ENCODE measurements around the gene CUL1. TPM values are rescaled to one million over a fixed set of nuclear protein-coding genes. Genes with fewer than 3 reads are reported as not detected.

Gene CUL1
- total RNA-seq, 1 experiment from 2014 or later: 53.1 TPM

- POLR2A ChIA-PET: no interaction called here
- intact Hi-C loops (cut with micrococcal nuclease): no loop called here
- H2AFZ ChIP-seq (ENCODE audit: low read depth, low read length, poor library complexity, severe bottlenecking): no peak overlapping the region
- no peak for DNase-seq (ENCODE audit: low read depth, low spot score)
- no peak overlapping the region for H3K4me2 ChIP-seq (ENCODE audit: low read length)
- no peaks in the 10 kb centered on the region for H3K27me3 ChIP-seq (ENCODE audit: insufficient read depth, low read length)
- no peaks in the 10 kb centered on the region for H4K20me1 ChIP-seq (ENCODE audit: insufficient read depth)
- H3K9ac ChIP-seq (ENCODE audit: low read length): no peak overlapping the region
- no peaks in the 10 kb centered on the region for H3K79me2 ChIP-seq (ENCODE audit: insufficient read depth, low read length)
- H3K36me3 ChIP-seq (ENCODE audit: control insufficient read depth in 1 of 2, insufficient read depth in 2 of 2, low read length in 2 of 2): no peaks in the 10 kb centered on the region
- no peaks in the 10 kb centered on the region for H3K9me2 ChIP-seq (ENCODE audit: insufficient read depth)
- H3K4me1 ChIP-seq (ENCODE audit: control insufficient read depth in 1 of 2, insufficient read depth in 2 of 2, low read length in 2 of 2): no peaks in the 10 kb centered on the region
- H3K9me3 ChIP-seq (ENCODE audit: control insufficient read depth in 1 of 2, insufficient read depth in 1 of 2, low read depth in 1 of 2, low read length in 2 of 2): no peaks in the 10 kb centered on the region
- ATAC-seq: no peak
- no TSS peak for BruUV-seq (replicated peaks)
- RAD21 ChIA-PET (ENCODE audit: low non-redundant PET in 1 of 2, low total read pairs in 2 of 2, uncharacterized antibody in 2 of 2, unreplicated experiment in 2 of 2): no interaction called here
- TF ChIP-seq ZFX (IDR thresholded peaks at IDR 0.05) (no peak), CBX3 (IDR thresholded peaks at IDR 0.05; ENCODE audit: low read depth) (no peak), JUND (IDR thresholded peaks at IDR 0.05) (no peak), CTCF (IDR thresholded peaks at IDR 0.05 in 2 of 3, conservative IDR thresholded peaks at IDR 0.05 in 1 of 3; ENCODE audit: borderline replicate concordance in 1 of 3, insufficient read depth in 1 of 3, low read depth in 2 of 3, low read length in 2 of 3) (no peak), REST (IDR thresholded peaks at IDR 0.05; ENCODE audit: low read depth) (no peak), CEBPB (IDR thresholded peaks at IDR 0.05; ENCODE audit: low read depth) (no peak), ZBTB33 (IDR thresholded peaks at IDR 0.05; ENCODE audit: extremely low read depth, insufficient replicate concordance, low read length) (no peak), EZH2 (IDR thresholded peaks at IDR 0.05) (no peak)
- H3K27ac ChIP-seq (ENCODE audit: low read depth, low read length): no peak overlapping the region
- H3K4me3 ChIP-seq (replicated peaks in 1 of 2; ENCODE audit: low read depth in 1 of 2, low read length in 2 of 2): no peak overlapping the region
- CTCF ChIA-PET: no interaction called here
Observed at GRCh38 chr7:148657929-148658328, 40.8 kb upstream of the CUL1 start.

Measured in HCT116 (cell line).